RWPE2 (cell line): Measurements from ENCODE around the gene MAPK10.

ENCODE experiments used
- ATAC-seq: fragments of 200-7000 bp; cut with Tn5 transposase; 3 replicates; pipeline ENCODE4 v1.9.1; 2021; ENCODE audit warnings: low read depth
- DNase-seq: peaks from one replicate; pipeline ENCODE4 v3.0.0-alpha.2; 2020; ENCODE audit warnings: low spot score
- H3K27ac ChIP-seq: fragments of 450-650 bp; 2 replicates; pipeline ENCODE4 v1.5.1; 2017; ENCODE audit warnings: mild to moderate bottlenecking; ENCODE audit not compliant: poor library complexity, severe bottlenecking
- H3K27me3 ChIP-seq: fragments of 250-450 bp; sonication (Bioruptor Pico); 2 replicates; pipeline ENCODE4 v1.5.1; 2021; ENCODE audit warnings: mild to moderate bottlenecking, moderate library complexity; ENCODE audit not compliant: insufficient read depth, poor library complexity, severe bottlenecking
- H3K36me3 ChIP-seq: fragments of 250-450 bp; sonication (Bioruptor Pico); 2 replicates; pipeline ENCODE4 v1.5.1; 2020; ENCODE audit warnings: low read depth, mild to moderate bottlenecking, moderate library complexity
- H3K4me1 ChIP-seq: fragments of 250-450 bp; sonication (Bioruptor Pico); 2 replicates; pipeline ENCODE4 v1.5.1; 2021; ENCODE audit warnings: mild to moderate bottlenecking, moderate library complexity; ENCODE audit not compliant: insufficient read depth, poor library complexity, severe bottlenecking
- H3K4me3 ChIP-seq: fragments of 250-450 bp; sonication (Bioruptor Pico); 2 replicates; pipeline ENCODE4 v1.5.1; 2021; ENCODE audit warnings: mild to moderate bottlenecking, moderate library complexity; ENCODE audit not compliant: severe bottlenecking
- H3K9me3 ChIP-seq: fragments of 250-450 bp; sonication (Bioruptor Pico); 2 replicates; pipeline ENCODE4 v1.5.1; 2021; ENCODE audit warnings: mild to moderate bottlenecking, moderate library complexity; ENCODE audit not compliant: severe bottlenecking
- CTCF ChIP-seq: fragments of 450-650 bp; IDR thresholded peaks from one replicate; pipeline ENCODE4 v1.5.1; 2017; ENCODE audit warnings: mild to moderate bottlenecking, moderate library complexity; ENCODE audit not compliant: poor library complexity, severe bottlenecking

MAPK10 gene

GRCh38 chr4:85952972-85953650 is 406.7 kb downstream of the MAPK10 start:
- Histone ChIP-seq H3K4me1 (peaks cover 12% of the 10 kb centered on the region), H3K4me3 (no peak overlapping the region), H3K27me3 (no peaks in the 10 kb centered on the region), H3K27ac (no peak overlapping the region), H3K36me3 (no peaks in the 10 kb centered on the region), H3K9me3 (no peaks in the 10 kb centered on the region)
- ATAC-seq (no peak), DNase-seq (no peak)
- TF ChIP-seq CTCF: no peak

- no peaks in the 10 kb centered on the region for H3K27me3 ChIP-seq
- no peak for TF ChIP-seq CTCF
- 0 out of 3 replicates have a peak, but pooled peaks have one; percentile 36 for ATAC-seq
- no peak overlapping the region for H3K27ac ChIP-seq
- no peaks in the 10 kb centered on the region for H3K9me3 ChIP-seq
- peaks cover 12% of the 10 kb centered on the region for H3K4me1 ChIP-seq
- no peaks in the 10 kb centered on the region for H3K36me3 ChIP-seq
- DNase-seq: no peak
- no peak overlapping the region for H3K4me3 ChIP-seq
Observed at GRCh38 chr4:85952528-85952927, 407.3 kb downstream of the MAPK10 start.

GRCh38 chr4:85951099-85951498 is 408.8 kb downstream of the MAPK10 start:
- ATAC-seq (no peak), DNase-seq (no peak)
- no peaks in the 10 kb centered on the region for H3K9me3 ChIP-seq
- H3K4me3 ChIP-seq: no peak overlapping the region
- H3K36me3 ChIP-seq: no peaks in the 10 kb centered on the region
- TF ChIP-seq CTCF: no peak
- H3K27ac ChIP-seq: no peak overlapping the region
- no peaks in the 10 kb centered on the region for H3K27me3 ChIP-seq
- peaks cover 12% of the 10 kb centered on the region for H3K4me1 ChIP-seq

- H3K9me3 ChIP-seq: no peaks in the 10 kb centered on the region
- ATAC-seq (no peak), DNase-seq (no peak)
- TF ChIP-seq CTCF: no peak
- no peaks in the 10 kb centered on the region for H3K27me3 ChIP-seq
- H3K4me1 ChIP-seq: no peaks in the 10 kb centered on the region
- H3K36me3 ChIP-seq: no peaks in the 10 kb centered on the region
- no peak overlapping the region for H3K27ac ChIP-seq
- no peak overlapping the region for H3K4me3 ChIP-seq
Observed at GRCh38 chr4:85946821-85947220, 413.0 kb downstream of the MAPK10 start.

GRCh38 chr4:85942107-85942506 is 417.7 kb downstream of the MAPK10 start:
- Histone ChIP-seq H3K27ac (no peak overlapping the region), H3K4me1 (no peaks in the 10 kb centered on the region), H3K36me3 (no peaks in the 10 kb centered on the region), H3K9me3 (no peaks in the 10 kb centered on the region), H3K4me3 (no peak overlapping the region), H3K27me3 (no peaks in the 10 kb centered on the region)
- TF ChIP-seq CTCF: no peak
- DNase-seq (no peak), ATAC-seq (no peak)
